Naive thymus-derived CD4-positive, alpha-beta T cell (primary cell): Measurements from ENCODE around the gene TSHZ2. TPM values are rescaled to one million over a fixed set of nuclear protein-coding genes. Genes with fewer than 3 reads are reported as not detected.
A peak's percentile ranks its signal among the peaks of the same experiment; 100 is the strongest.

ENCODE experiments used
- ATAC-seq: fragments of 150-1000 bp; cut with Tn5 transposase; 2 replicates; pipeline ENCODE4 v1.10.0; 2021; ENCODE audit warnings: mild to moderate bottlenecking, moderate library complexity
- CTCF ChIA-PET: fragments of 350-600 bp; sonication (Branson Sonifier 250); formaldehyde crosslinking; loops from one replicate; lab custom pipeline; 2021; ENCODE audit warnings: antibody characterized with exemption; lab: Charles Lee
- POLR2A ChIA-PET: fragments of 350-600 bp; sonication (Branson Sonifier 250); formaldehyde crosslinking; loops from one replicate; lab custom pipeline; 2021; ENCODE audit warnings: antibody characterized with exemption, inconsistent platforms; lab: Charles Lee
- DNase-seq, 9 donors: peaks; one replicate each; pipeline versions ENCODE4 v3.0.0 to v3.0.0-alpha.2; 2020 to 2022; ENCODE audit warnings: mixed read lengths in 1 of 9
- H3K27ac ChIP-seq: one replicate; pipeline ENCODE4 v1.7.0; 2013; ENCODE audit warnings: mild to moderate bottlenecking, low read depth, low read length, moderate library complexity
- H3K27me3 ChIP-seq, 2 donors: one replicate each; pipeline ENCODE4 v1.7.0; 2013; ENCODE audit warnings: low read length in 2 of 2, mild to moderate bottlenecking in 2 of 2, moderate library complexity in 2 of 2; ENCODE audit not compliant: control insufficient read depth in 2 of 2, insufficient read depth in 2 of 2
- H3K36me3 ChIP-seq, 3 experiments: 1 replicate in 2 of 3; 2 replicates in 1 of 3; pipeline ENCODE4 v1.7.0; 2013; ENCODE audit warnings: low read length in 3 of 3, mild to moderate bottlenecking in 3 of 3, moderate library complexity in 1 of 3; ENCODE audit not compliant: insufficient read depth in 3 of 3, control insufficient read depth in 2 of 3
- H3K4me1 ChIP-seq, 2 donors: one replicate each; pipeline ENCODE4 v1.7.0; 2013; ENCODE audit warnings: low read length in 2 of 2, mild to moderate bottlenecking in 2 of 2, moderate library complexity in 1 of 2; ENCODE audit not compliant: control insufficient read depth in 2 of 2, insufficient read depth in 2 of 2
- H3K4me3 ChIP-seq: 2 replicates; pipeline ENCODE4 v1.7.0; 2013; ENCODE audit warnings: mild to moderate bottlenecking, low read length
- H3K9me3 ChIP-seq, 3 experiments: 1 replicate in 2 of 3; 2 replicates in 1 of 3; pipeline ENCODE4 v1.7.0; 2013; ENCODE audit warnings: low read length in 3 of 3; ENCODE audit not compliant: control insufficient read depth in 2 of 3
- H3K27ac Mint-ChIP-seq, 9 donors: one replicate each; pipeline ENCODE4 v1.8.0; 2020 to 2022; ENCODE audit warnings: mixed read lengths in 9 of 9, mild to moderate bottlenecking in 8 of 9, moderate library complexity in 5 of 9, inconsistent platforms in 2 of 9
- H3K27me3 Mint-ChIP-seq, 5 donors: one replicate each; pipeline ENCODE4 v1.8.0; 2021 to 2022; ENCODE audit warnings: mixed read lengths in 5 of 5, mild to moderate bottlenecking in 1 of 5
- H3K36me3 Mint-ChIP-seq, 5 donors: one replicate each; pipeline ENCODE4 v1.8.0; 2020 to 2022; ENCODE audit warnings: mixed read lengths in 5 of 5, mild to moderate bottlenecking in 3 of 5, inconsistent platforms in 1 of 5
- H3K4me1 Mint-ChIP-seq, 7 donors: one replicate each; pipeline ENCODE4 v1.8.0; 2020 to 2022; ENCODE audit warnings: mixed read lengths in 7 of 7, mild to moderate bottlenecking in 3 of 7, inconsistent platforms in 1 of 7
- H3K4me3 Mint-ChIP-seq, 10 donors: one replicate each; pipeline ENCODE4 v1.8.0; 2020 to 2022; ENCODE audit warnings: mild to moderate bottlenecking in 10 of 10, mixed read lengths in 10 of 10, moderate library complexity in 6 of 10, inconsistent platforms in 2 of 10
- H3K9me3 Mint-ChIP-seq, 11 donors: one replicate each; pipeline ENCODE4 v1.8.0; 2020 to 2022; ENCODE audit warnings: mixed read lengths in 11 of 11, mild to moderate bottlenecking in 4 of 11, inconsistent platforms in 1 of 11, moderate library complexity in 1 of 11
- intact Hi-C, 2 donors: fragments of 100-400 bp; cut with micrococcal nuclease; formaldehyde crosslinking; loops; one replicate each; pipeline ENCODE4 v1.15.1; 2023
- polyA plus RNA-seq, 2 donors: library from polyadenylated mRNA; unstranded; fragments of 300-500 nt; fragmentation: Illumina TruSeq; gene quantifications; one replicate each; pipeline ENCODE4 v1.2.3, GENCODE V29; 2021
- total RNA-seq, 6 experiments: library from RNA in 5 of 6; stranded (reverse) in 5 of 6; gene quantifications; 1 replicate in 5 of 6; 2 replicates in 1 of 6; pipeline ENCODE4 v1.2.3 and lab custom pipeline; 2021 to 2026

The TSHZ2 gene
- total and polyA plus RNA-seq, 7 experiments from 2014 or later, result 6.0 to 84.5 (median 42.5) TPM

DNA sequence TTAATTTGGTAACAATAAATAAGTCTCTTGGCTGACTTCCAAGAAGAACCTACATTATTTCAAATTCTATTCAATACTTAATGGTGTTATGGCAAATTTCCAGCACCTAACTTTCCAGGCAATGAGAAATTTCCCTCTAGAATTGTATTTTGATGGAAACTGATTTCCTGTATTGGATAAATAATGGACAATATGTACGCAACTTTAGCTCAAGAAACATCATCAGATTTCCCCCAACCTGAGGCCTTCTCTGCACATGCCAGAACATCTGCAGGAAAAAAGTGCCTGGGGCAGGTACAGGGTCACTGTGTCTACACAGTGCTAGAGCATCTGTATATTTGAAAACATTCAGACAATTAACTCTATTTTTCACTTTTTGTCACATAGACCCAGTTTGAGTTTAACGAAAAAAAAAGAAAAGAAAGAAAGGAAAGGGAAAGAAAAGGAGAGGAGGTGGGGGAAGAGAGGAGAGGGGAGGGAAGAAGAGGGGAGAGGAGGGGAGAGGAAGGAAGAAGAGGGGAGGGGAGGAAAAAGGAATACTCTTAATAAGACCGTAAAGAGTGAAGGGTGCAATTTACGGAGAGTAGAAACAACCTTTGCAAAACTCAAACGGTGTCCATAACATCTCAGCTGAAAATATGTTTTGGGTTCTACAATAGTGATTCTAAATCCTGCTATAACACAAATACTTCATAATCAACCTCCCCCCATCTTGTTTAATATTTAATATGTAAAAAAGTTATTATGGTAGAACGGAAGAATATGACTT lies 130.0 kb downstream of the TSHZ2 start:
- H3K27me3 ChIP-seq, result no peaks in the 10 kb centered on the region
- ATAC-seq, result no peak
- H3K9me3 Mint-ChIP-seq, result peaks cover 0 to 6% (median 0%) of the 10 kb centered on the region in 11 donors
- peak overlapping the region in 1 of 9 donors; percentile 20 for H3K27ac Mint-ChIP-seq
- peaks cover 0 to 46% (median 4%) of the 10 kb centered on the region in 7 donors for H3K4me1 Mint-ChIP-seq
- no peaks in the 10 kb centered on the region for H3K4me1 ChIP-seq
- CTCF ChIA-PET, result no interaction called here
- no peak for DNase-seq
- H3K36me3 ChIP-seq, result no peaks in the 10 kb centered on the region
- POLR2A ChIA-PET, result interaction anchor here (0.7 kb wide), 1 partner anchor 597 kb away, joined by 3 read pairs; no protein-coding TSS in a partner anchor
- no peak overlapping the region for H3K4me3 ChIP-seq
- H3K36me3 Mint-ChIP-seq, result peaks cover 3 to 39% (median 15%) of the 10 kb centered on the region in 5 donors
- no peaks in the 10 kb centered on the region for H3K27me3 Mint-ChIP-seq
- no peaks in the 10 kb centered on the region for H3K9me3 ChIP-seq
- H3K27ac ChIP-seq, result no peak overlapping the region
- intact Hi-C loops, result no loop called here
- H3K4me3 Mint-ChIP-seq, result no peak overlapping the region

DNA sequence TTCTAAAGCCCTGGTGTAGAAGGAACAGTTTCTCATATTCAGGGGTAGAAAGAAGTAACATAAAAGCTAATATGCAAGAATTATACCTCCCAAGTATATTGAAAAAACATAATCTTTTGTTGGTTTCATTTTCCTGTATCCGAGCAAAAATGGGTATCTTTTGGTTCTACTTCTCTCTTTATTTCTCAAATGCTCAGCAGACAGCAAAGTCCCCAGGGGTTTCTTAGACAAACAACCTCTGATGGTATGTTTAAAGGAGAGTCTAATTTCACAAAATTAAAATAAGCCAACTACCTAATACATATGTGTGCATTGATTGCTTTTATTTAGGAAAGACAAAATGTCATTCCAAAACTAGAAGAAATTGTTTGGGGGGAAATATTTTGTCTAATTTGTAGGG lies 131.0 kb downstream of the TSHZ2 start:
- Mint-ChIP-seq H3K9me3 (peaks cover 0 to 6% (median 0%) of the 10 kb centered on the region in 11 donors), H3K4me3 (no peak overlapping the region), H3K36me3 (peaks cover 3 to 33% (median 15%) of the 10 kb centered on the region in 5 donors), H3K4me1 (peaks cover 0 to 46% (median 8%) of the 10 kb centered on the region in 7 donors), H3K27me3 (no peaks in the 10 kb centered on the region), H3K27ac (peak overlapping the region in 2 of 9 donors; percentile 9 to 20)
- DNase-seq (no peak), ATAC-seq (no peak)
- no peaks in the 10 kb centered on the region for H3K4me1 ChIP-seq
- ChIA-PET POLR2A (interaction anchor here (1.0 kb wide), 1 partner anchor 106 kb away, joined by 3 read pairs; no protein-coding TSS in a partner anchor), CTCF (no interaction called here)
- H3K9me3 ChIP-seq, result no peaks in the 10 kb centered on the region
- intact Hi-C loops, result no loop called here
- H3K27me3 ChIP-seq, result no peaks in the 10 kb centered on the region
- no peak overlapping the region for H3K4me3 ChIP-seq
- H3K27ac ChIP-seq, result no peak overlapping the region
- H3K36me3 ChIP-seq, result no peaks in the 10 kb centered on the region

DNA sequence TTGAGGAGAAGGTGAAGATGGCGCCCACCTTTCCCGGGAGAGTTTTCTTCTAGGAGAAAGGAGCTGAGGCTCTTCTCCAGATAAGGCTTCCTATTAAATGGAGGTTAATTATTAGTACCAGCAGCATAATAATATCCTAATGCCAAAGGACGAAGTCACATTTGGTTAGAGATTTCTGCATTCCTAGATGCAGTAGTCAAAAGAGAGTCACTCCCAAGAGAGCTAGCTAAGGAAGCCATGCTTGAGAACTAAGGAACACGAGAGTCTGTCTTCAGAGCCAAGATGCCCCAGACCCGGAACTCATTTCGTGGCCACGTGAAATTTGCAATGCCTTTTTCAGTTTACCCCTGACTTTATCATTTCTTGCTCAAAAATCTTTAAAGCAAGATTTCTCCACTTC lies 132.7 kb downstream of the TSHZ2 start:
- Mint-ChIP-seq H3K27ac (peak overlapping the region in 1 of 9 donors; percentile 54), H3K4me3 (no peak overlapping the region), H3K4me1 (peaks cover 0 to 42% (median 8%) of the 10 kb centered on the region in 7 donors), H3K36me3 (peaks cover 0 to 18% (median 10%) of the 10 kb centered on the region in 5 donors), H3K27me3 (no peaks in the 10 kb centered on the region), H3K9me3 (peaks cover 0 to 3% (median 0%) of the 10 kb centered on the region in 11 donors)
- no peak for ATAC-seq
- Histone ChIP-seq H3K4me3 (no peak overlapping the region), H3K36me3 (no peaks in the 10 kb centered on the region), H3K27ac (no peak overlapping the region), H3K9me3 (no peaks in the 10 kb centered on the region), H3K27me3 (no peaks in the 10 kb centered on the region), H3K4me1 (no peaks in the 10 kb centered on the region)
- ChIA-PET CTCF (no interaction called here), POLR2A (interaction anchor here (0.8 kb wide), 1 partner anchor 110 kb away, joined by 3 read pairs; no protein-coding TSS in a partner anchor)
- intact Hi-C loops, result no loop called here
- DNase-seq, result no peak

DNA sequence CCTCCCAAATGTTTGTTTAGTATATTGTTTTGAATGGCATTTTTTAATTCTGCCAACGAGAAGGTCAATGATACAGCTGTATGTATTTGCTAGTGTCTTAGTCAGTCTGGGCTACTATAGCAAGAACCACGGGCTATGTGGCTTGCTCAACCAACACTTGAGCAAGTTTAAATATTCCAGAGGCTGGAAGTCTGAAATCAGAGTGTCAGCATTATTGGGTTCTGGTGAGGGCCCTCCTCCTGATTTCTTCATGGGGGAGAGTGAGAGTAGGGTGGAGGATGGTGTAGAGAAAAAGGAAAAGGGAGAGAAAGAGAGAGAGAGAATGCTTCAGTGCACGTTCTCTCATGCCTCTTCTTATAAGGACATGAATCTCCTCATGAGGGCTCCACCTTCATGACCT lies 144.6 kb downstream of the TSHZ2 start:
- no peaks in the 10 kb centered on the region for H3K27me3 Mint-ChIP-seq
- DNase-seq (no peak), ATAC-seq (no peak)
- no peak overlapping the region for H3K4me3 ChIP-seq
- H3K9me3 Mint-ChIP-seq, result peaks cover 0 to 10% (median 0%) of the 10 kb centered on the region in 11 donors
- no peak overlapping the region for H3K27ac ChIP-seq
- CTCF ChIA-PET, result no interaction called here
- intact Hi-C loops, result no loop called here
- no peaks in the 10 kb centered on the region for H3K36me3 ChIP-seq
- no peaks in the 10 kb centered on the region for H3K9me3 ChIP-seq
- H3K27ac Mint-ChIP-seq, result no peak overlapping the region
- H3K4me1 Mint-ChIP-seq, result peaks cover 7 to 55% (median 24%) of the 10 kb centered on the region in 7 donors
- POLR2A ChIA-PET, result interaction anchor here (1.4 kb wide), 1 partner anchor 8 kb away, joined by 3 read pairs; no protein-coding TSS in a partner anchor
- H3K4me3 Mint-ChIP-seq, result no peak overlapping the region
- H3K4me1 ChIP-seq, result no peaks in the 10 kb centered on the region
- no peaks in the 10 kb centered on the region for H3K27me3 ChIP-seq
- peaks cover 7 to 22% (median 10%) of the 10 kb centered on the region in 5 donors for H3K36me3 Mint-ChIP-seq

DNA sequence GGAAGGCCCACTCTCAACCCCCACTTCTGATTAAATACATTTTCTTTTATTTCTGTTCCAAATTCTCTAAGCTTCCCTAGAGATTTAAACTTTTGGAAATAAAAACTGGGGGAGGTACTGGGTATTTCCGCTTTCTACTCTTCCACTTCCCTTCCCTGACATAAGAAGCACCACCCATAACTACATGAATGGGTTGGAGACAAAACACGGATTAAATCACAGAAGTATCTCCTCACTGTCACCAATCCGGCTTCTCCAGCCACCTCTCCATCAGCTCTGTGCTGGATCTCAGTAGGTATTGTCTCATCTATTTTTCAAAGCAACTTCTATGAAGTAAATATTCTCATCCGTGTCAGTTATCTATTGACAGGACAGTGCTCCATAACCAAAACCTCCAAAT lies 150.7 kb downstream of the TSHZ2 start:
- POLR2A ChIA-PET, result no interaction called here
- CTCF ChIA-PET, result no interaction called here

DNA sequence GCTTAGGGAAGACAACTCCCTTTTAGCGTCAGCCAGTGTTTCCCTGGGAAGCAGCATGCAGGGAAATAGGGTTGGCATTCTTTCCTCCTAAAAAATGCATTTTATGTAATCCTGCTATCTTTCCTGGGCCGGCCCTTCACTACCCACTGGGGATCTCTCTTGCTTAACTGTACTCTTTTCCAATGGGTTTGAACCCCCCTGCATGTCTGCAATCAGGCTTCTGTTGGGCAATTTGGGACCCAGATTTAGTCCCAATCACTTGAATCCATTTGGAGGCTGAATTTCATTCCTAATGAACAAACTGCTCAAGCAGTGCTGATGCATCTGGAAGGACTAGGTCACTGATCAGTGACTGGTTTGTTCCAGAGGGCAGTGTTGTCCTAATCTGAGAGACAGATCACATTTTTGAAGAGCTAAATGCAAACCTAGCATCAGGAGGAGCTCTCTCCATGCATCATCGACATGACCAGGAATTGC lies 152.0 kb downstream of the TSHZ2 start:
- intact Hi-C loops, result no loop called here
- H3K4me3 Mint-ChIP-seq, result no peak overlapping the region
- Histone ChIP-seq H3K36me3 (no peaks in the 10 kb centered on the region), H3K27ac (no peak overlapping the region), H3K27me3 (no peaks in the 10 kb centered on the region), H3K9me3 (no peaks in the 10 kb centered on the region), H3K4me1 (no peaks in the 10 kb centered on the region), H3K4me3 (no peak overlapping the region)
- peak overlapping the region in 1 of 9 donors; percentile 10 for H3K27ac Mint-ChIP-seq
- ChIA-PET POLR2A (no interaction called here), CTCF (interaction anchor here (0.7 kb wide), 2 partner anchors 22 to 85 kb away, joined by 3 read pairs; no protein-coding TSS in a partner anchor)
- peaks cover 0 to 6% (median 0%) of the 10 kb centered on the region in 11 donors for H3K9me3 Mint-ChIP-seq
- no peaks in the 10 kb centered on the region for H3K27me3 Mint-ChIP-seq
- peaks cover 3 to 20% (median 14%) of the 10 kb centered on the region in 5 donors for H3K36me3 Mint-ChIP-seq
- DNase-seq (no peak), ATAC-seq (no peak)
- peaks cover 16 to 57% (median 30%) of the 10 kb centered on the region in 7 donors for H3K4me1 Mint-ChIP-seq

More for the DNA sequence above, 150.7 kb downstream of the TSHZ2 start:
- H3K36me3 Mint-ChIP-seq, result peaks cover 10 to 26% (median 14%) of the 10 kb centered on the region in 5 donors
- peak overlapping the region in 1 of 10 donors; percentile 11 for H3K4me3 Mint-ChIP-seq
- peaks cover 0 to 6% (median 0%) of the 10 kb centered on the region in 11 donors for H3K9me3 Mint-ChIP-seq
- peak overlapping the region in 4 of 9 donors; percentile 5 to 67 (median 60) for H3K27ac Mint-ChIP-seq
- ATAC-seq (no peak), DNase-seq (no peak)
- Histone ChIP-seq H3K4me1 (no peaks in the 10 kb centered on the region), H3K4me3 (no peak overlapping the region), H3K9me3 (no peaks in the 10 kb centered on the region), H3K27me3 (no peaks in the 10 kb centered on the region), H3K27ac (no peak overlapping the region), H3K36me3 (no peaks in the 10 kb centered on the region)
- peaks cover 16 to 61% (median 38%) of the 10 kb centered on the region in 7 donors for H3K4me1 Mint-ChIP-seq
- no peaks in the 10 kb centered on the region for H3K27me3 Mint-ChIP-seq
- intact Hi-C loops, result no loop called here
